Caco-2 (cell line): Measurements from ENCODE around the gene SNIP1. TPM values are rescaled to one million over a fixed set of nuclear protein-coding genes. Genes with fewer than 3 reads are reported as not detected.

Experiments used
- BruUV-seq: library from RNA; stranded (reverse); fragments of 400-500 nt; replicated peaks from 2 replicates; lab custom pipeline; 2021; lab: Mats Ljungman, UMichigan
- CTCF ChIA-PET: fragments of 300-600 bp; sonication (Branson Sonifier 250); formaldehyde crosslinking; loops from one replicate; lab custom pipeline; 2022; ENCODE audit warnings: antibody characterized with exemption; lab: Charles Lee
- POLR2A ChIA-PET: fragments of 300-600 bp; sonication (Branson Sonifier 250); formaldehyde crosslinking; loops from one replicate; lab custom pipeline; 2022; ENCODE audit warnings: antibody characterized with exemption; lab: Charles Lee
- DNase-seq, 2 experiments: peaks; one replicate each; pipeline versions ENCODE4 v3.0.0 to v3.0.0-alpha.2; 2020 to 2022
- H3K27me3 ChIP-seq: replicated peaks from 2 replicates; pipeline ENCODE4 v1.6.0; 2011; ENCODE audit warnings: low read length; ENCODE audit not compliant: control insufficient read depth, insufficient read depth
- H3K36me3 ChIP-seq: 2 replicates; pipeline ENCODE4 v1.5.1; 2011; ENCODE audit warnings: low read length; ENCODE audit not compliant: control insufficient read depth, insufficient read depth
- H3K4me1 ChIP-seq: fragments of 250-450 bp; sonication (Bioruptor Pico); 2 replicates; pipeline ENCODE4 v1.5.1; 2020; ENCODE audit warnings: mild to moderate bottlenecking
- H3K4me3 ChIP-seq: 2 replicates; pipeline ENCODE4 v1.5.1; 2011; ENCODE audit warnings: low read depth, mild to moderate bottlenecking, control low read depth, low read length
- H3K9me3 ChIP-seq: fragments of 250-450 bp; sonication (Bioruptor Pico); 2 replicates; pipeline ENCODE4 v1.5.1; 2020; ENCODE audit warnings: mild to moderate bottlenecking, moderate library complexity
- H3K27ac Mint-ChIP-seq: one replicate; pipeline ENCODE4 v1.8.0; 2022; ENCODE audit warnings: mixed read lengths; ENCODE audit not compliant: unreplicated experiment
- H3K27me3 Mint-ChIP-seq: one replicate; pipeline ENCODE4 v1.8.0; 2022; ENCODE audit warnings: mixed read lengths; ENCODE audit not compliant: insufficient read depth, unreplicated experiment
- H3K36me3 Mint-ChIP-seq: one replicate; pipeline ENCODE4 v1.8.0; 2022; ENCODE audit warnings: mild to moderate bottlenecking, mixed read lengths; ENCODE audit not compliant: insufficient read depth, unreplicated experiment
- H3K4me1 Mint-ChIP-seq: one replicate; pipeline ENCODE4 v1.8.0; 2022; ENCODE audit warnings: low read depth, mixed read lengths; ENCODE audit not compliant: unreplicated experiment
- H3K4me3 Mint-ChIP-seq: one replicate; pipeline ENCODE4 v1.8.0; 2022; ENCODE audit warnings: mild to moderate bottlenecking, moderate library complexity, mixed read lengths; ENCODE audit not compliant: unreplicated experiment
- H3K9me3 Mint-ChIP-seq: one replicate; pipeline ENCODE4 v1.8.0; 2022; ENCODE audit warnings: mixed read lengths; ENCODE audit not compliant: unreplicated experiment
- intact Hi-C: fragments of 100-400 bp; cut with micrococcal nuclease; formaldehyde crosslinking; loops from one replicate; pipeline ENCODE4 v1.10.0; 2022; ENCODE audit not compliant: unreplicated experiment
- total RNA-seq: library from RNA; stranded (reverse); gene quantifications from 2 replicates; pipeline ENCODE4 v1.2.3, GENCODE V29; 2022
- TF ChIP-seq, protein P1 (sequence below), 2 experiments: fragments of 200-600 bp in 1 of 2; IDR thresholded peaks; 1 replicate in 1 of 2; 2 replicates in 1 of 2; pipeline versions ENCODE4 v1.5.1 to v1.8.0; 2011 to 2022; ENCODE audit warnings: antibody characterized with exemption in 1 of 2, control low read depth in 1 of 2, inconsistent platforms in 1 of 2, low read depth in 1 of 2, low read length in 1 of 2, mild to moderate bottlenecking in 1 of 2, moderate library complexity in 1 of 2; ENCODE audit not compliant: insufficient read depth in 1 of 2, severe bottlenecking in 1 of 2, unreplicated experiment in 1 of 2

SNIP1 gene
- total RNA-seq, 1 experiment from 2014 or later: 13.7 TPM

DNA sequence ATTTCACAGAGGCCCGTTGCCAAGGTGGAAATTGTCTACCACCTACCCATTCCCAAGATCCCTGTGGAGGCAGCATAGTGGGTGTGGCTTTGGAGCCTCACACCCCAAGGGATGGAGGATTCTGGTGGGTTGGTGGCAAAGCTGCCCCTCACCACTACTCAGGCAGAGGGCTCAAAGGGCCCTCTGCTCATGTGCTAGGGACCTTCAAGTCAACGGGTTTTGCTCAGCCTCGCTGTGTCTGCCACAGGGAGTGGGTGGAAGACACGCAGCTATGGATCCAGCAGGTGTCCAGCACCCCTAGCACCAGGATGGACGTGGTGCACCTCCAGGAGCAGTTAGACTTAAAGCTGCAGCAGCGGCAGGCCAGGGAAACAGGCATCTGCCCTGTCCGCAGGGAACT is 5.0 kb upstream of the SNIP1 start:
- BruUV-seq: no TSS peak
- ChIA-PET CTCF (no interaction called here), POLR2A (no interaction called here)
- Mint-ChIP-seq H3K27me3 (no peaks in the 10 kb centered on the region), H3K9me3 (no peaks in the 10 kb centered on the region), H3K4me1 (peaks cover 11% of the 10 kb centered on the region), H3K27ac (no peak overlapping the region), H3K36me3 (peaks cover 12% of the 10 kb centered on the region), H3K4me3 (no peak overlapping the region)
- no peak overlapping the region for H3K4me3 ChIP-seq
- TF ChIP-seq, protein P1, sequence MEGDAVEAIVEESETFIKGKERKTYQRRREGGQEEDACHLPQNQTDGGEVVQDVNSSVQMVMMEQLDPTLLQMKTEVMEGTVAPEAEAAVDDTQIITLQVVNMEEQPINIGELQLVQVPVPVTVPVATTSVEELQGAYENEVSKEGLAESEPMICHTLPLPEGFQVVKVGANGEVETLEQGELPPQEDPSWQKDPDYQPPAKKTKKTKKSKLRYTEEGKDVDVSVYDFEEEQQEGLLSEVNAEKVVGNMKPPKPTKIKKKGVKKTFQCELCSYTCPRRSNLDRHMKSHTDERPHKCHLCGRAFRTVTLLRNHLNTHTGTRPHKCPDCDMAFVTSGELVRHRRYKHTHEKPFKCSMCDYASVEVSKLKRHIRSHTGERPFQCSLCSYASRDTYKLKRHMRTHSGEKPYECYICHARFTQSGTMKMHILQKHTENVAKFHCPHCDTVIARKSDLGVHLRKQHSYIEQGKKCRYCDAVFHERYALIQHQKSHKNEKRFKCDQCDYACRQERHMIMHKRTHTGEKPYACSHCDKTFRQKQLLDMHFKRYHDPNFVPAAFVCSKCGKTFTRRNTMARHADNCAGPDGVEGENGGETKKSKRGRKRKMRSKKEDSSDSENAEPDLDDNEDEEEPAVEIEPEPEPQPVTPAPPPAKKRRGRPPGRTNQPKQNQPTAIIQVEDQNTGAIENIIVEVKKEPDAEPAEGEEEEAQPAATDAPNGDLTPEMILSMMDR (IDR thresholded peaks at IDR 0.05; ENCODE audit: insufficient read depth in 1 of 2, low read depth in 1 of 2, low read length in 1 of 2, severe bottlenecking in 1 of 2, unreplicated experiment in 1 of 2): no peak
- intact Hi-C loops: no loop called here
- peaks cover 17% of the 10 kb centered on the region for H3K4me1 ChIP-seq
- no peak for DNase-seq
- H3K9me3 ChIP-seq: no peaks in the 10 kb centered on the region
- no peaks in the 10 kb centered on the region for H3K36me3 ChIP-seq
- no peaks in the 10 kb centered on the region for H3K27me3 ChIP-seq

DNA sequence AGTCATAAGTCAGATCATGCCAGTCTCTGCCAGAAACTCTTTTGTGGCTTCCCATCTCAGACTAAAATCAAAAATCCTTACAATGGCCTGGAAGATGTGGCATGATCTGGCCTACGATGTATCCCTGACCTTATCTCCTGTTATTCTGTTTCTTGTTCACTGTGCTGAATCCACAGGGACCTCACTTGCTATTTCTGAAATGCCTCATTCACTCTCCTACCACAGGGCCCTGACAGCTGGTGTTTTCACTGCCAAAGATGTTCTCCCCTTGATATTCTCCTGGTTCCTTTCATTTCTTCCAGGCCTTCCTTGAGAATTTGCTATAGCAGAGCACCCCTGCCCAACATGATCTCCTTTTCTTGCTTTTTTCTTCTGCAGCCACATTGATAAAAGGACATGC is 4.3 kb upstream of the SNIP1 start:
- intact Hi-C loops: no loop called here
- no peak overlapping the region for H3K4me3 Mint-ChIP-seq
- H3K36me3 Mint-ChIP-seq: peaks cover 15% of the 10 kb centered on the region
- no peaks in the 10 kb centered on the region for H3K27me3 ChIP-seq
- ChIA-PET CTCF (no interaction called here), POLR2A (no interaction called here)
- H3K4me3 ChIP-seq: no peak overlapping the region
- H3K4me1 ChIP-seq: peaks cover 17% of the 10 kb centered on the region
- H3K9me3 ChIP-seq: no peaks in the 10 kb centered on the region
- no peak overlapping the region for H3K27ac Mint-ChIP-seq
- TF ChIP-seq, protein P1 (IDR thresholded peaks at IDR 0.05; ENCODE audit: insufficient read depth in 1 of 2, low read depth in 1 of 2, low read length in 1 of 2, severe bottlenecking in 1 of 2, unreplicated experiment in 1 of 2): no peak
- peaks cover 11% of the 10 kb centered on the region for H3K4me1 Mint-ChIP-seq
- H3K9me3 Mint-ChIP-seq: no peaks in the 10 kb centered on the region
- DNase-seq: no peak
- H3K27me3 Mint-ChIP-seq: no peaks in the 10 kb centered on the region
- no peaks in the 10 kb centered on the region for H3K36me3 ChIP-seq
- no TSS peak for BruUV-seq

DNA sequence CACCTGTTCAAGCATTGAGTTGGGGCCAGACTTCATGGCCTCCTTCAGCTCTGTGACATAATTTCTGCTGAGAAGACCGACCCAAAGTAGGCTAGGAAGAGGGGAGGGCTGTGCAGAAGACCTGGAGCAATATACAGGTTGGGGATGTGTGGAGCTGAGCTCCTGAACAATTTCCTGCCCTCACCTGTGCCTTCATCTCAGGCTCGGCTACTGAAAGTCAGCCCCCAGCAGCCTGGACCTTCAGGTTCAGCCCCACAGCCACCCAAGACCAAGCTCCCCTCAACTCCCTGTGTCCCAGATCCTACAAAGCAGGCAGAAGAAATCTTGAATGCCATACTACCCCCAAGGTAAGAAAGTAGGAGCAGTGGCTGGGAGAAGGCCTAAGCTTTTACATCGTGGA is 3.3 kb upstream of the SNIP1 start:
- no peak for DNase-seq
- H3K4me3 Mint-ChIP-seq: no peak overlapping the region
- no peak overlapping the region for H3K27ac Mint-ChIP-seq
- ChIA-PET POLR2A (no interaction called here), CTCF (no interaction called here)
- no TSS peak for BruUV-seq
- Histone ChIP-seq H3K4me3 (no peak overlapping the region), H3K27me3 (no peaks in the 10 kb centered on the region), H3K9me3 (no peaks in the 10 kb centered on the region), H3K36me3 (no peaks in the 10 kb centered on the region), H3K4me1 (peaks cover 20% of the 10 kb centered on the region)
- H3K9me3 Mint-ChIP-seq: no peaks in the 10 kb centered on the region
- no peaks in the 10 kb centered on the region for H3K27me3 Mint-ChIP-seq
- TF ChIP-seq, protein P1 (IDR thresholded peaks at IDR 0.05; ENCODE audit: insufficient read depth in 1 of 2, low read depth in 1 of 2, low read length in 1 of 2, severe bottlenecking in 1 of 2, unreplicated experiment in 1 of 2): no peak
- peaks cover 22% of the 10 kb centered on the region for H3K36me3 Mint-ChIP-seq
- H3K4me1 Mint-ChIP-seq: peaks cover 20% of the 10 kb centered on the region
- intact Hi-C loops: no loop called here
